ENCODE measurements around the gene TAP2. TPM values are rescaled to one million over a fixed set of nuclear protein-coding genes. Genes with fewer than 3 reads are reported as not detected.

The TAP2 gene
- total RNA-seq, 1 donor from 2014 or later = 23.1 TPM

Other genes with a start within 250 kb of the TAP2 start
- gene HLA-DRB1, start 248.9 kb downstream of the TAP2 start, total RNA-seq = 17.3 TPM
- 3.9 TPM for gene HLA-DQA1, start 201.3 kb downstream of the TAP2 start, total RNA-seq
- gene HLA-DQB1, start 172.1 kb downstream of the TAP2 start, total RNA-seq = 1.1 TPM
- gene HLA-DQA2, start 97.3 kb downstream of the TAP2 start, total RNA-seq = 0.80 TPM
- 0.64 TPM for gene HLA-DQB2, start 75.2 kb downstream of the TAP2 start, total RNA-seq
- gene HLA-DOB, start 21.7 kb downstream of the TAP2 start, total RNA-seq = 0.52 TPM
- 33.0 TPM for gene PSMB8, start 5.3 kb upstream of the TAP2 start, total RNA-seq
- 26.0 TPM for gene TAP1, start 15.0 kb upstream of the TAP2 start, total RNA-seq
- 11.7 TPM for gene PSMB9, start 15.5 kb upstream of the TAP2 start, total RNA-seq
- 5.5 TPM for gene HLA-DMB, start 102.3 kb upstream of the TAP2 start, total RNA-seq
- gene HLA-DMA, start 114.4 kb upstream of the TAP2 start, total RNA-seq = 16.2 TPM
- gene BRD2, start 129.9 kb upstream of the TAP2 start, total RNA-seq = 99.3 TPM
- gene HLA-DOA, start 170.9 kb upstream of the TAP2 start, total RNA-seq = 1.4 TPM
- gene HLA-DPA1, start 234.9 kb upstream of the TAP2 start, total RNA-seq = 12.7 TPM
- 10.5 TPM for gene HLA-DPB1, start 237.3 kb upstream of the TAP2 start, total RNA-seq